HL-60 (cell line): ENCODE measurements around the gene HECTD4.
"Not testable (repeated sequence)": the region's sequence is repeated elsewhere in the genome, so short reads cannot be mapped to it uniquely, and the experiment has no call there.

Experiments used
- DNase-seq, 2 experiments: peaks; one replicate each; pipeline ENCODE4 v3.0.0-alpha.2; 2010 to 2020; ENCODE audit warnings: low read depth in 1 of 2, low spot score in 1 of 2
- H3K27ac ChIP-seq: fragments of 250-450 bp; sonication (Bioruptor Pico); replicated peaks from 2 replicates; pipeline ENCODE4 v1.5.1; 2020; ENCODE audit warnings: mild to moderate bottlenecking, moderate library complexity
- H3K27me3 ChIP-seq: fragments of 250-450 bp; sonication (Bioruptor Pico); 2 replicates; pipeline ENCODE4 v1.5.1; 2021; ENCODE audit warnings: mild to moderate bottlenecking, moderate library complexity; ENCODE audit not compliant: insufficient read depth, poor library complexity, severe bottlenecking
- H3K4me3 ChIP-seq: replicated peaks from 2 replicates; pipeline ENCODE4 v1.5.1; 2011; ENCODE audit warnings: mild to moderate bottlenecking, control low read depth, low read length; ENCODE audit not compliant: insufficient read depth
- CTCF ChIP-seq: IDR thresholded peaks from one replicate; pipeline ENCODE4 v1.5.1; 2011; ENCODE audit warnings: low read length, control low read depth, inconsistent platforms; ENCODE audit not compliant: insufficient read depth
- GABPA ChIP-seq: IDR thresholded peaks from 2 replicates; pipeline ENCODE4 v1.6.1; 2012; ENCODE audit warnings: low read depth
- POLR2AphosphoS5 ChIP-seq: IDR thresholded peaks from 2 replicates; pipeline ENCODE4 v1.6.1; 2012; ENCODE audit warnings: low read depth
- REST ChIP-seq: IDR thresholded peaks from 2 replicates; pipeline ENCODE4 v1.6.1; 2012; ENCODE audit warnings: low read depth; ENCODE audit not compliant: insufficient replicate concordance
- SPI1 ChIP-seq: IDR thresholded peaks from 2 replicates; pipeline ENCODE4 v1.6.1; 2012; ENCODE audit warnings: low read depth, mild to moderate bottlenecking, borderline replicate concordance

Gene HECTD4

GRCh38 chr12:112340230-112340629 is 42.0 kb downstream of the HECTD4 start:
- Histone ChIP-seq H3K27me3 (no peaks in the 10 kb centered on the region), H3K27ac (no peak overlapping the region), H3K4me3 (no peak overlapping the region)
- no peak for DNase-seq
- TF ChIP-seq GABPA (no peak), POLR2AphosphoS5 (no peak), SPI1 (no peak), CTCF (no peak), REST (no peak)

GRCh38 chr12:112334999-112335398 is 47.2 kb downstream of the HECTD4 start:
- not testable (repeated sequence) for DNase-seq, H3K27me3 ChIP-seq, H3K4me3 ChIP-seq, H3K27ac ChIP-seq

- Histone ChIP-seq H3K4me3 (no peak overlapping the region), H3K27me3 (no peaks in the 10 kb centered on the region), H3K27ac (no peak overlapping the region)
- DNase-seq: no peak
- TF ChIP-seq CTCF (no peak), REST (no peak), GABPA (no peak), POLR2AphosphoS5 (no peak), SPI1 (no peak)
These were observed 49.2 kb downstream of the HECTD4 start for GRCh38 chr12:112333019-112333418.

GRCh38 chr12:112331886-112332285 is 50.3 kb downstream of the HECTD4 start:
- Histone ChIP-seq H3K27me3 (no peaks in the 10 kb centered on the region), H3K27ac (no peak overlapping the region), H3K4me3 (no peak overlapping the region)
- DNase-seq: peak in 1 of 2 experiments; percentile 39
- TF ChIP-seq GABPA: no peak
- TF ChIP-seq SPI1: peak; percentile 60; the same call in 1 of the 2 replicates

GRCh38 chr12:112330706-112331105 is 51.5 kb downstream of the HECTD4 start:
- Histone ChIP-seq H3K27me3 (no peaks in the 10 kb centered on the region), H3K27ac (no peak overlapping the region), H3K4me3 (no peak overlapping the region)
- no peak for DNase-seq
- no peak for TF ChIP-seq SPI1
- TF ChIP-seq CTCF: no peak
- no peak for TF ChIP-seq REST
- TF ChIP-seq POLR2AphosphoS5: no peak
- no peak for TF ChIP-seq GABPA
